Activated T-helper 2 cell treated with anti-CD3 and anti-CD28 coated beads, Interferon-gamma antibody, Interleukin-2, Interleukin-4, amounts not matched to agents 10 μg/mL and 5 μg/mL and 100 μg/mL, durations not matched to agents 14 hours and 24 hours and 36 hours (primary cell): ENCODE measurements around the gene KLK13. TPM values are rescaled to one million over a fixed set of nuclear protein-coding genes. Genes with fewer than 3 reads are reported as not detected.

Experiments used
- DNase-seq: peaks from one replicate; pipeline ENCODE4 v3.0.0; 2021; ENCODE audit warnings: low spot score
- H3K27ac Mint-ChIP-seq: one replicate; pipeline ENCODE4 v1.8.0; 2021; ENCODE audit warnings: mixed read lengths
- H3K27me3 Mint-ChIP-seq: one replicate; pipeline ENCODE4 v1.8.0; 2021; ENCODE audit warnings: low read depth, mixed read lengths
- H3K36me3 Mint-ChIP-seq: one replicate; pipeline ENCODE4 v1.8.0; 2021; ENCODE audit warnings: low read depth, mixed read lengths
- H3K4me1 Mint-ChIP-seq: one replicate; pipeline ENCODE4 v1.8.0; 2021; ENCODE audit warnings: low read depth, mixed read lengths
- H3K4me3 Mint-ChIP-seq: one replicate; pipeline ENCODE4 v1.8.0; 2021; ENCODE audit warnings: low read depth, mild to moderate bottlenecking, moderate library complexity, mixed read lengths
- H3K9me3 Mint-ChIP-seq: one replicate; pipeline ENCODE4 v1.8.0; 2021; ENCODE audit warnings: mixed read lengths
- intact Hi-C: fragments of 100-400 bp; cut with micrococcal nuclease; formaldehyde crosslinking; loops from one replicate; pipeline ENCODE4 v1.15.1; 2023
- total RNA-seq: library from RNA; stranded (reverse); gene quantifications from 2 replicates; pipeline ENCODE4 v1.2.3, GENCODE V29; 2022

The KLK13 gene
- total RNA-seq, result not detected in 2 replicates

GRCh38 chr19:51064534-51065220 lies at the start of gene KLK13:
Gene KLK13, minus strand, starts transcription at chr19:51065092. Its CDS starts 25 bp downstream, at chr19:51065067.
- no peak for DNase-seq
- no peaks in the 10 kb centered on the region for H3K9me3 Mint-ChIP-seq
- peaks cover 21% of the 10 kb centered on the region for H3K27me3 Mint-ChIP-seq
- H3K4me1 Mint-ChIP-seq, result no peaks in the 10 kb centered on the region
- no peak within 1 kb of the TSS for H3K4me3 Mint-ChIP-seq
- intact Hi-C loops, result no loop called here
- H3K36me3 Mint-ChIP-seq, result no peaks in the 10 kb centered on the region
- no peak within 1 kb of the TSS for H3K27ac Mint-ChIP-seq

GRCh38 chr19:51114087-51114729 lies 49.3 kb upstream of the KLK13 start:
- H3K4me3 Mint-ChIP-seq, result no peak overlapping the region
- peak overlapping the region; percentile 70 for H3K27ac Mint-ChIP-seq
- no peak for DNase-seq
- H3K9me3 Mint-ChIP-seq, result no peaks in the 10 kb centered on the region
- peaks cover 6% of the 10 kb centered on the region for H3K27me3 Mint-ChIP-seq
- peaks cover 23% of the 10 kb centered on the region for H3K4me1 Mint-ChIP-seq
- H3K36me3 Mint-ChIP-seq, result no peaks in the 10 kb centered on the region
- intact Hi-C loops, result loop anchor here (2.0 to 5.0 kb wide), 2 partner anchors 45 to 143 kb away; no protein-coding TSS in a partner anchor

- no peak overlapping the region for H3K27ac Mint-ChIP-seq
- DNase-seq, result no peak
- H3K4me1 Mint-ChIP-seq, result peaks cover 24% of the 10 kb centered on the region
- intact Hi-C loops, result loop anchor here (5.0 kb wide), 1 partner anchor 146 kb away; no protein-coding TSS in a partner anchor
- H3K27me3 Mint-ChIP-seq, result no peaks in the 10 kb centered on the region
- H3K9me3 Mint-ChIP-seq, result no peaks in the 10 kb centered on the region
- H3K36me3 Mint-ChIP-seq, result peaks cover 9% of the 10 kb centered on the region
- no peak overlapping the region for H3K4me3 Mint-ChIP-seq
Observed at GRCh38 chr19:51111606-51112005, 46.7 kb upstream of the KLK13 start.

- Mint-ChIP-seq H3K9me3 (no peaks in the 10 kb centered on the region), H3K27me3 (no peaks in the 10 kb centered on the region), H3K27ac (no peak overlapping the region), H3K36me3 (peaks cover 15% of the 10 kb centered on the region), H3K4me3 (no peak overlapping the region), H3K4me1 (peaks cover 29% of the 10 kb centered on the region)
- intact Hi-C loops, result loop anchor here (5.0 kb wide), 1 partner anchor 147 kb away; no protein-coding TSS in a partner anchor
- no peak for DNase-seq
Observed at GRCh38 chr19:51110666-51110971, 45.7 kb upstream of the KLK13 start.

GRCh38 chr19:51108805-51109146 lies 43.9 kb upstream of the KLK13 start:
- Mint-ChIP-seq H3K36me3 (peaks cover 21% of the 10 kb centered on the region), H3K27ac (peak overlapping the region; percentile 76), H3K9me3 (no peaks in the 10 kb centered on the region), H3K4me3 (peak overlapping the region; percentile 84), H3K27me3 (no peaks in the 10 kb centered on the region), H3K4me1 (peaks cover 20% of the 10 kb centered on the region)
- no peak for DNase-seq
- intact Hi-C loops, result loop anchor here (1.0 to 5.0 kb wide), 3 partner anchors 303 to 598 kb away; partner anchors contain the start of gene JOSD2

- H3K36me3 Mint-ChIP-seq, result peaks cover 26% of the 10 kb centered on the region
- H3K9me3 Mint-ChIP-seq, result no peaks in the 10 kb centered on the region
- no peaks in the 10 kb centered on the region for H3K27me3 Mint-ChIP-seq
- H3K27ac Mint-ChIP-seq, result peak within 1 kb of the TSS; percentile 82
- H3K4me1 Mint-ChIP-seq, result peaks cover 19% of the 10 kb centered on the region
- DNase-seq, result peak; percentile 99
- intact Hi-C loops, result loop anchor here (1.0 to 5.0 kb wide), 3 partner anchors 303 to 597 kb away; partner anchors contain the start of gene JOSD2
- H3K4me3 Mint-ChIP-seq, result peak within 1 kb of the TSS; percentile 84
Observed at GRCh38 chr19:51108066-51108804, 43.3 kb upstream of the KLK13 start, which contains the start of gene CTU1. Gene CTU1, minus strand, starts transcription at chr19:51108409. Its CDS starts 3,840 bp downstream, at chr19:51104569.

GRCh38 chr19:51107406-51108065 lies 42.6 kb upstream of the KLK13 start:
- Mint-ChIP-seq H3K36me3 (peaks cover 33% of the 10 kb centered on the region), H3K27me3 (no peaks in the 10 kb centered on the region)

GRCh38 chr19:51103926-51104341 lies 39.0 kb upstream of the KLK13 start:
- no peaks in the 10 kb centered on the region for H3K9me3 Mint-ChIP-seq
- peaks cover 48% of the 10 kb centered on the region for H3K36me3 Mint-ChIP-seq
- H3K4me3 Mint-ChIP-seq, result no peak overlapping the region
- no peaks in the 10 kb centered on the region for H3K27me3 Mint-ChIP-seq
- peaks cover 27% of the 10 kb centered on the region for H3K4me1 Mint-ChIP-seq
- no peak overlapping the region for H3K27ac Mint-ChIP-seq
- DNase-seq, result no peak
- intact Hi-C loops, result no loop called here

More at GRCh38 chr19:51107406-51108065, 42.6 kb upstream of the KLK13 start:
- DNase-seq, result peak; percentile 25
- H3K4me3 Mint-ChIP-seq, result peak overlapping the region; percentile 84
- H3K27ac Mint-ChIP-seq, result peak overlapping the region; percentile 82
- H3K9me3 Mint-ChIP-seq, result no peaks in the 10 kb centered on the region
- peaks cover 23% of the 10 kb centered on the region for H3K4me1 Mint-ChIP-seq
- intact Hi-C loops, result loop anchor here (1.0 to 5.0 kb wide), 3 partner anchors 302 to 597 kb away; partner anchors contain the start of gene JOSD2

GRCh38 chr19:51102991-51103390 lies 38.1 kb upstream of the KLK13 start:
- H3K4me3 Mint-ChIP-seq, result no peak overlapping the region
- H3K4me1 Mint-ChIP-seq, result peaks cover 27% of the 10 kb centered on the region
- H3K9me3 Mint-ChIP-seq, result no peaks in the 10 kb centered on the region
- H3K36me3 Mint-ChIP-seq, result peaks cover 52% of the 10 kb centered on the region
- intact Hi-C loops, result no loop called here
- no peak for DNase-seq
- H3K27ac Mint-ChIP-seq, result no peak overlapping the region
- no peaks in the 10 kb centered on the region for H3K27me3 Mint-ChIP-seq

- no peaks in the 10 kb centered on the region for H3K27me3 Mint-ChIP-seq
- intact Hi-C loops, result no loop called here
- peaks cover 58% of the 10 kb centered on the region for H3K36me3 Mint-ChIP-seq
Observed at GRCh38 chr19:51101171-51101865, 36.4 kb upstream of the KLK13 start.

GRCh38 chr19:51100601-51101000 lies 35.7 kb upstream of the KLK13 start:
- no peak for DNase-seq
- intact Hi-C loops, result no loop called here
- H3K27ac Mint-ChIP-seq, result no peak overlapping the region
- no peaks in the 10 kb centered on the region for H3K9me3 Mint-ChIP-seq
- no peaks in the 10 kb centered on the region for H3K27me3 Mint-ChIP-seq
- H3K4me3 Mint-ChIP-seq, result no peak overlapping the region
- peaks cover 21% of the 10 kb centered on the region for H3K4me1 Mint-ChIP-seq
- H3K36me3 Mint-ChIP-seq, result peaks cover 55% of the 10 kb centered on the region

More at GRCh38 chr19:51101171-51101865, 36.4 kb upstream of the KLK13 start:
- Mint-ChIP-seq H3K9me3 (no peaks in the 10 kb centered on the region), H3K27ac (no peak overlapping the region), H3K4me1 (peaks cover 27% of the 10 kb centered on the region), H3K4me3 (no peak overlapping the region)
- no peak for DNase-seq

- Mint-ChIP-seq H3K4me3 (no peak overlapping the region), H3K27me3 (no peaks in the 10 kb centered on the region), H3K36me3 (peaks cover 49% of the 10 kb centered on the region), H3K27ac (no peak overlapping the region), H3K9me3 (no peaks in the 10 kb centered on the region), H3K4me1 (peaks cover 16% of the 10 kb centered on the region)
- intact Hi-C loops, result no loop called here
- no peak for DNase-seq
Observed at GRCh38 chr19:51099047-51099382, 34.1 kb upstream of the KLK13 start.
